ENCODE results near the gene SEC61A1.

DNA sequence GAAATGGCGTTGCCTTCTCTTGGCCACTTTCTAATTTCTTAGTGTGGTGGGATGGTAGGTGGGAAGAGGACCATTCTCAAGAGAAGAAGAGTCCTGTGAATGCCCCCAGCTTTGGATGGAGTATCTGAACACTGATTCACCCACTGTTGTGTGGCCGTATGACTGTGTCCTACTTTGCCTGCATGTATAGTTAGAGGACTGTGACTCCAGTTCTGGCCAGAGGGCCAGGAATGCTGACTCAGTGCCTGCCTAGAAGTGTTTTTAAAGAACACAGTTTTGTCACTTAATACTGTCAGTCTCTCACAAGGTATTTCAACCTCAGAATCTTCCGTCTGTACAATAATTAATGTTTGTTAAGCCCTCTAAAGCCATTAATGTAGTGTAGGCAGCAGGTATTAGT lies 2.1 kb downstream of the SEC61A1 start:
- TF ChIP-seq, protein P1, sequence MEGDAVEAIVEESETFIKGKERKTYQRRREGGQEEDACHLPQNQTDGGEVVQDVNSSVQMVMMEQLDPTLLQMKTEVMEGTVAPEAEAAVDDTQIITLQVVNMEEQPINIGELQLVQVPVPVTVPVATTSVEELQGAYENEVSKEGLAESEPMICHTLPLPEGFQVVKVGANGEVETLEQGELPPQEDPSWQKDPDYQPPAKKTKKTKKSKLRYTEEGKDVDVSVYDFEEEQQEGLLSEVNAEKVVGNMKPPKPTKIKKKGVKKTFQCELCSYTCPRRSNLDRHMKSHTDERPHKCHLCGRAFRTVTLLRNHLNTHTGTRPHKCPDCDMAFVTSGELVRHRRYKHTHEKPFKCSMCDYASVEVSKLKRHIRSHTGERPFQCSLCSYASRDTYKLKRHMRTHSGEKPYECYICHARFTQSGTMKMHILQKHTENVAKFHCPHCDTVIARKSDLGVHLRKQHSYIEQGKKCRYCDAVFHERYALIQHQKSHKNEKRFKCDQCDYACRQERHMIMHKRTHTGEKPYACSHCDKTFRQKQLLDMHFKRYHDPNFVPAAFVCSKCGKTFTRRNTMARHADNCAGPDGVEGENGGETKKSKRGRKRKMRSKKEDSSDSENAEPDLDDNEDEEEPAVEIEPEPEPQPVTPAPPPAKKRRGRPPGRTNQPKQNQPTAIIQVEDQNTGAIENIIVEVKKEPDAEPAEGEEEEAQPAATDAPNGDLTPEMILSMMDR (IDR thresholded peaks at IDR 0.05): no peak
- TF ChIP-seq POLR2A (IDR thresholded peaks at IDR 0.05): no peak
